ENCODE data around the gene TTC22.

The TTC22 gene

DNA sequence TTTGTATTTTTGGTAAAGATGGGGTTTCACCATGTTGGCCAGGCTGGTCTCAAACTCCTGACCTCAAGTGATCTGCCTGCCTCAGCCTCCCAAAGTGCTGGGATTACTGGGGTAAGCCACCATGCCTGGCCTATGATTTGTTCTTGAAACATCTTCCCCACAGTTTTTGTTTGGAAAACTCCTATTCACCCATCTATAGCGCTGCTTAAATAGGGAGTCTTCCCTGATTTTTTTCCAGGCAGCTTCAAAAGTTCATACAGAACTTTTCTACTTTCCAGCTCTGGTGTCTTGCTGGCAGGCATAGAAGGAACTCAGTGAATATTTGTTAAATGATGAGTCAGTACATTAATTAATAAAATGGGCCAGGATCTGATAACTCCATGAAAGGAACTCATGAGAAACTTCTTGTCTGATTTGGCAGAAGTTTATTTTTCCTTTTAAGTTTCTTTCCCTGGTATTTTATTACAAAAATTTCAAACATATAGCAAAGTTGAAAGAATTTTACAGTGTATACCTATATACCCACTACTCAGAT is 33.0 kb upstream of the TTC22 start:
- DNase-seq (ENCODE audit: low spot score), result no peak

DNA sequence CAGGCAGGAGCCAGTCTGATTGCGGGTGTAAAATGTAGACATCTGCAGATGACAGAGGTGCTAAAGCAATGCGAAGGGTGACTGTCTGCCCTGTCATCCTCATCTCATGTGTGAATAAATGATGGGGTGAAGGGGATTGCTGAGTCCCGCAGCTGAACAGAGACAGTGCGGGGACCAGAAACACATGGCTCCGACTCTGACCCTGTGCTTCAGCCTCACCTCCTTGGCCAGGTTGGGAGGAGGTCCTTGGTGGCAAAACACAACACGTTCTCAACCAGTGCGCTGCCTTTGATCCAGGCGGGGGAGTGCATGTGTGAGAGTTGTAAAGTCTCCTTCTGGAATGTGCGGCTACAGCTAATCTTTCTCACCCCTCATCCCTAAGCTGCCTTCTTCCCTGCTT is 32.0 kb upstream of the TTC22 start:
- DNase-seq (ENCODE audit: low spot score), result no peak

DNA sequence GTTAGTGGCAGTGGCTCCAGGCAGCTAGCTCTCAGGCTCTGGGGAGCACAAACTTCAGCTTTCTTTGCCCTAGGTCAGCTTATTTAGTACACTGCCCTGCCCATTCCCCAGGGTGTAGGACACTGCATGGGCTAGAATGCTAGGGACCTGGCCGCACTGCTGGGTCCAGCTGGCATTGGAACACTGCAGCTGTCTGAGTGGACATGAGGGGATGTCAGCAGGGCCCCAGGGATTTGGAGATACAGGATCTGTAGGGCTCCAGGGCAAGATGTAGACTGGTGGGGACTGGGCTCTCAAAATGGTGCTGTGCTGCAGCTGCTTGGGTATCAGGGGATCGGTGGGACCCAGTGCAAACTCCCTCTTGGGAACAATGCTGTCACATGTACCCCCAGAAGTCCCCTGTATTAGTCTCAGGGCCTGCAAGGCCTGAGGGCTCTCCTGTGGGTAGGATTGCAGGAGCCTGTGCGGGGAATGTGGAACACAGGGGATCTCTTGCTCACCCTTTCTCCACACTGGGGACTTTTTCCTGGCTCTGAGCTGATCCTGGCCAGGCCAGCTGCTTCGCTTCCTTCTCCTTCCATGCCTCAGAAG is 25.2 kb upstream of the TTC22 start:
- no peak for DNase-seq (ENCODE audit: low spot score)

DNA sequence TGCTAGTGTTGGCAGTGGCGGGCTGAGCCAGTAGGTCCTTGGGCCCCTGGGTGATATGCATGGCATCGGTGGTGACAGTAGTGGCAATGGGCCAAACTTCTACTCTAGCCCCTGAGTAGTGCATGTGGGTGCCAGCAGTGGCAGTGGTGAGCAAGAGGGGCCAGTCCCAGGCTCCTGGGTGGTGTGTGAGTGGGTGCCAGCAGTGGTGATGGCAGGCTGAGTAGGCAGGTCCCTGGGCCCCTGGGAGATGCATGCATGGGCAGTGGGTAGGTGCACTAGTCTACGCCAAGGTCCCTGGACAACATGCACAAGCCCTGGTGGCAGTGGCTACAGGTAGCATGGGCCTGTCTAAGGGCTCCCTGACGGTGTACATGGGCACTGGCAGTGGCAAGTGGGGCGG is 24.6 kb upstream of the TTC22 start:
- DNase-seq (ENCODE audit: low spot score), result no peak

DNA sequence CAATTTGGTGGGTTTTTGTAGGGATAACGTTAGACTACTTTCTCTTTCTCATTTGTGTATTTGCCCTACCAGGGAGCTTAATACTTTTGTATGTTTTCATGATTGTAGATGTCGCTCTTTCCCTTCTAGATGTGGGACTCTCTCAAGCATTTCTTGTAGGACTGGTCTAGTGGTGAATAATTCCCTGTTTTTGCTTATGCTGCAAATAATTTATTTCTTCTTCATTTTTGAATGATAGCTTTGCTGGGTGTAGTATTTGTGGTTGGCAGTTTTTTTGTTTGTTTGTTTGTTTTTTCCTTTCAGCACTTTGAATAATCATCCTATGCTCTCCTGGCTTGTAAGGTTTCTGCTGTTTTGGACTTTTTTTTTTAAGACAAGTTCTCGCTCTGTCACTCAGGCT is 22.5 kb upstream of the TTC22 start:
- DNase-seq (ENCODE audit: low spot score), result no peak

DNA sequence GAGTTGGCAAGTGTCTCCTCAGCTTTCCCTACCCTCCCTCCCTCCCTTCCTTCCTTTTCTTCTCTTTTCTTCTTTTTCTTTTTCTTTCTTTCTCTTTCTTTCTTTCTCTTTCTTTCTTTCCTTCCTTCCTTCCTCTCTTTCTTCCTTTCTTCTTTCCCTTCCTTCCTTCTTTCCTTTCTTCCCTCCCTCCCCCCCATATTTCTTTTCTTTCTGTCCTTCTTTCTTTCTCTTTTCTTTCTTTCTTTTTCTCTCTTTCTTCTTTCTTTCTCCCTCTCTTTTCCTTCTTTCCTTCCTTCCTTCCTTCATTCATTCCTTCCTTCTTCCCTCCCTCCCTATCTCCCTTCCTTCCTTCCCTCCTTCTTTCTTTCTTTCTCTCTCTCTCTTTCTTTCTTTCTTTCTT is 18.6 kb upstream of the TTC22 start:
- no peak for DNase-seq (ENCODE audit: low spot score)

DNA sequence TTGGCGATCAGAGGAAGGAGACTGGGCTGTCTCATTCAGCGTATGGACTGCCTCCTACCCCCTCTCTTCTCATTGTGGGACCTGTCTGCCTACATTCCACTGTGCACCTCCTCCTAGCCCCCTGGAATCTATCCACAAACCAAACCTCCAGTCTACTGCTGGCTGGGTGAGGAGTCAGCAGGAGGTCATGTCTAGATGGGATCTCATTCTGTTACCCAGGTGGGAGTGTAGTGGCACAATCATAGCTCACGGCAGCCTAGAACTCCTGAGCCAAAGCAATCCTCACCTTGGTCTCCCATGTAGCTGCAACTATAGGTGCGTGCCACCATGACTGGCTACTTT is 18.0 kb upstream of the TTC22 start:
- no peak for DNase-seq (ENCODE audit: low spot score)

DNA sequence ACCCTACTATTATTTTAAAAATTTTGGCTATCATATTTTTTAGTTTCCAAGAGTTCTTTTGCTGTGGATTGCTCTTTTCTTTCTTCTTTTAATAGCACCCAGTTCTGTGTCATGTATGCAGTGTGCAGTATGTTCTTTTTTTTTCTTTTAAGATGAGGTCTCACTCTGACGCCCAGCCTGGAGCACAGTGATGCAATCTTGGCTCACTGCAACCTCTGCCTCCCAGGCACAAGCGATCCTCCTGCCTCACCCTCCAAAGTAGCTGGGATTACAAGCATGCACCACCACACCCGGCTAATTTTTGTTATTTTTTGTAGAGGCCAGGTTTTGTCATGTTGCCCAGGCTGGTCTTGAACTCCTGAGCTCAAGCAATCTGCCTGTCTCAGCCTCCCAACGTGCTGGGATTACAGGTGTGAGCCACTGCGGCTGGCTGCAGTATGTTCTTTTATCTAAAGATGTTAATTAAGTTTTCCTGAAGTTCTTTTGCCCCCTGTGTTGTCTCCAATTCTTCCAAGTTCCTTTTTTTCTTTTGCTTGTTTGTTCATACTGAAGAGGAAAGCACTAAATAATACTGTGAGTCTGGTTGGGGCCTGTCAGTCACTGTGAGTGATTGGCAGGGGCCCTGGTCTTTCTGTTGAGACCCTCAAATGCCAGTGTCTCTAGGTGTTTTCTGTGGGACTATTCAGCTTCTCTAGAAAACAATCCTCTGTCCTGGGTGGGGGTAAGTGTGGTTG is 17.5 kb upstream of the TTC22 start:
- no peak for DNase-seq (ENCODE audit: low spot score)

DNA sequence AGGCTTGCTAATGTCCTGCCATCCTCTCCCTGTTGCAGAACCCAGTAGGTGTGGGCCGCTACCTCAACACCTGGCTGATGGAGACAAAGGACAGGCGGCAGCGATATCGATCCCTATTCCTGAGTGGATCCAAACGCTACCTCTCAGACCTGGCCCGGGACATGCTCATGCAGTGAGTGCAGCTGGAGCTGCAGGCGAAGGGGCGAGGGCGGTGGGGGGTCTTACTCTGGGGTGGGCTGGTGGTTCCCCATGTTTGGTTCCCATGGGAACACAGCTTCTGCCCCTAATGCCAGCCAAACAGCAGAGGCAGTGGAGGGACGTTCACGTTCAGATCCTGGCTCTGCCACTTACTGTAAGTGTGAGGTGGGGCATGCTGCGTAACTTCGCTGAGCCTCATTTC is 15.8 kb upstream of the TTC22 start:
- DNase-seq (ENCODE audit: low spot score), result no peak

DNA sequence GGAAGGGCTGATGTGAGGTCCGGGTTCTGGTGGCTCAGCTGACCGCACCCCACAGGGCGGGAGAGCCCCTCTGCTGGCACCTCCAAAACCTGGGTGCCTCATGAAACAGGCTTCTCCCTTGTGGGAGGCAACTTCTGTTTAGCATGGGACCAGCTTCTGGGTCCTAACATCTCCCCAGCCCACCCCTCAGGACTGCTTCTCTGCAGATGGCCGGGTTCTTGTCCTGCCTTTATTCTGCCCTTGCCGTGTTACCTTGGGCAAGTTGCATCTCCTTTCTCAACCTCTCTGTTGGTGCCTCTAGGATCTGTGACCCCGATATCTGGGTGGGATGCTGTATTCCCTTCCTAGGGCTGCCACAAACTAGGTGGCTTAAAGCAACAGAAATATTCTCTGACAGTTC is 15.0 kb upstream of the TTC22 start:
- no peak for DNase-seq (ENCODE audit: low spot score)

DNA sequence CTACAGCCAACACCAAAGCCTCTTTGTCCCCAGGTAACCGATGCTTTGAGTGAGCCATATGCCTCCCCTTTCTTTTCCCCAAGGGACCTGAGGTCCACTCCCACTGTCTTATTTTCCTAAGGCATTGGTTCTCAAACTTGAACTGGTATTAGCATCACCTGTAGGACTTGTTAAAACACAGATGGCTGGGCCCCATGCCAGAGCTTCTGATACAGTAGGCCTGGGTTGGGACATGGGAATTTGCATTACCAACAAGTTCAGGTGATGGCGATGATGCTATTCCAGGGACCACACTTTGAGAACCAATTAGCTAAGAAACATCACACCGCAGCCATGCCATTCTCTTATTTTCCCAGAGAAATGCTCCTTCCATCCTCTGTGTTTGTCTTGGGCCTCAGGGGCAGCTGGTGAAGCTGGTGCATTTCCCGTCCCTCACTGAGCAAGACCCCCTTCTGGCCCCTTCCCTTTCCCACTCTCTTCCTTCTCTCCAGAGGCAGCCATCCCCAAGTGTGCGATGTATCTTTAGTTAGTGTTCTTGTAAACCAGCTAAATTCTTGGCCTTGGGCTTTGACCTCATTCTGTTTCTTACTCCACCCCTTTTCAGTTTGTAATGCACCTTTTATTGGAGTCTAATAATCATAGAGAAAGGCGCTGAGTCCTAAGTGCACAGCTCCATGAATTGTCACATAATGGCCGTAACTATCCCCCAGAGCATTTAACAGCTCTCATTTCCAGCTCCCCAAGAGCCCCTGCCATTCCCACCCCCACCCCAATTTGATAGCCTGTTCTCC is 14.2 kb upstream of the TTC22 start:
- no peak for DNase-seq (ENCODE audit: low spot score)

DNA sequence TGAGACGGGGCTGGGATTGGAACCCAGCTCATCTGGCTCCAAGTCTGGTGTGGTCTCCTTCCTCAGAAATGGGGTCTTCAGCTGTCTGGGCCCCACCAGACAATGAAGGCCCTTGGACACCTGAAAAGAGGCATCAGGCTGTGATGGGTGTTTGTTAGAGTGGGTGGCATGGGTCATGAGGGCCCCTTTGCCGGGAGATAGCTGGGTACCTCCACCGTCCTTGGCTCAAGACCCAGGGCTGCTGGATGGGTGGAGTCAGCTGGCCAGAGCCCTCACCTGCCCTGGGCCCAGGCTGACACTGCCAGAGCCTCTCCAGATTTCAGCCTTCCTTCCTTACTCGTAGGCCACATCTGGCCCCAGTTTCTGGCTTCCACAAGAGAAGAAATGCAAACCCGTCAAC is 13.4 kb upstream of the TTC22 start:
- DNase-seq (ENCODE audit: low spot score), result no peak

DNA sequence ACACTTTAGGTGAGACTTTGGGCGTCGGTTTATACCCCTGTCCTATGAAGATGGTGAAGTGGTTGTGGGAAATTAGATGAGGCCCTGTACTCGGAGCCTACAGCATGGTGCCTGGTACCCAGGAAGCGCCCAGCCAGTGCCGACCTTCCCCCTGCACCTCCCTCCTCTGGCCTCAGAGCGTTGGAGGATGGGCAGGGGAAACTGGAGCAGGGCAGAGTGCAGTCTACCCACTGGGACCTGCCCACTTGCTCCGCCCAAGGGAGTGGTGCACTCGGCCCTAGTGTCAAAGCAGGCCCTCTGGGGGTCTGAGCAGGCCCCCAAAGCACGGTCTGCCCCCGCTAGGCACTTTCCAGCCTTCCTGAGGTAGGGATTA is 13.0 kb upstream of the TTC22 start:
- DNase-seq (ENCODE audit: low spot score), result no peak

DNA sequence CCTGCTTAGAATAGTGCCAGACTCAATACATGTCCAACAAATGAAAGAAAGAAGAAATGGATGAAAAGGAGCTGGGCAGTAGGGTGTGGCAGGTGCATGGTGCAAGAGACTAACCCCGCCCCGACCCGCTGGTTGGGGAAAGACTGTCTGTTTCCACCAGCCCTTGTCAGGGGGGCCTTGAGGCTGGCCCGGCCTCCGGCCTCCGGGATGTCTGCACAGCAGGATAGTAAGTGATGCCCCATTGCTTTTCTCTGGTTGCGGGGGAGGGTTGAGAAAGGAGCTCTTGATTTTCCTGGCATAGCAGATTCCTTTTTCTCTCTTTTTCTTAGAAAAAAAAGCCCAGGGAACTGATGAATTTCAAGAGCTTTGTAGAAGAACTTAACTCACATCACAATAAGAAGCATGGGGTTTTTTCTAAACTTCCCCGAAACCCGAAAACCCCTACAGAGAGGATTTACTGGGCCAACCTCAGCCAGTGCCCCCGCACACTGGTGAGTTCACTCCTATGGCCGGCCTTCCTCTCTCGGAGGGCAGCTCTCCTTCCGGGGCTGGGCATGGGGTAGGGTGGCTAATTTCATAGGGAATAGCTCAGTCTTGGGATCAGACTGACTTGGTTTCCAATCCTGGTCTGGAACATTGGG is 12.5 kb upstream of the TTC22 start:
- no peak for DNase-seq (ENCODE audit: low spot score)

DNA sequence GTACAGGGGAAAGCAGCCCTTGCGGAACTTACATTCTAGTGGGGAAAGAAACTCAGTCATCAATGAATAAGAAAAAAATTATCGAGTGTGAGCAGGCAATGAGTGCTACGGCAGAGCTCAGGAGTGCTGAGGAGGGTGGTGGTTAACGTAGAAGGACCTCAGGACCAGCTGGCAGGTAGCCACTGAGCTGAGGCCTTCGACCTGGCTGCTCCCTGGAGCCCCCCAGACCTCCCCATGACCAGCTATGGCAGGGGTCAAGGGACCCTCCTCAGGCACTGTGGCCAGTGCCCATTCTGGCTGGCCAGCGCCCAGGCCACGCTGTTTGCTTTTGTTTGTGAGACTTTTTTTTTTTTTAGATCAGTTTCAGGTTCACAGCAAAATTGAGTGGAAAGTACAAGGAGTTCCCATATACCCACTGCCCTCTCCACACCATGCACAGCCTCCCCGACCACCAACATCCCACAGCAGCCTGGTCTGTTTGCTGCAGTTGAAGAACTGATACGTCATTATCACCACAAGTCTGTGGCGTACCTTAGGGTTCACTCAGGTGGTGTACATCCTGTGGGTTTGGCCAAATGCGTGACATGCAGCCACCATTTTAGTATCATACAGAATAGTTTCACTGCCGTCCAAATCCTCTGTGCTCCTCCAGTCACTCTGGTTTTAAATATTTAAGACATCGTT is 11.8 kb upstream of the TTC22 start:
- no peak for DNase-seq (ENCODE audit: low spot score)

DNA sequence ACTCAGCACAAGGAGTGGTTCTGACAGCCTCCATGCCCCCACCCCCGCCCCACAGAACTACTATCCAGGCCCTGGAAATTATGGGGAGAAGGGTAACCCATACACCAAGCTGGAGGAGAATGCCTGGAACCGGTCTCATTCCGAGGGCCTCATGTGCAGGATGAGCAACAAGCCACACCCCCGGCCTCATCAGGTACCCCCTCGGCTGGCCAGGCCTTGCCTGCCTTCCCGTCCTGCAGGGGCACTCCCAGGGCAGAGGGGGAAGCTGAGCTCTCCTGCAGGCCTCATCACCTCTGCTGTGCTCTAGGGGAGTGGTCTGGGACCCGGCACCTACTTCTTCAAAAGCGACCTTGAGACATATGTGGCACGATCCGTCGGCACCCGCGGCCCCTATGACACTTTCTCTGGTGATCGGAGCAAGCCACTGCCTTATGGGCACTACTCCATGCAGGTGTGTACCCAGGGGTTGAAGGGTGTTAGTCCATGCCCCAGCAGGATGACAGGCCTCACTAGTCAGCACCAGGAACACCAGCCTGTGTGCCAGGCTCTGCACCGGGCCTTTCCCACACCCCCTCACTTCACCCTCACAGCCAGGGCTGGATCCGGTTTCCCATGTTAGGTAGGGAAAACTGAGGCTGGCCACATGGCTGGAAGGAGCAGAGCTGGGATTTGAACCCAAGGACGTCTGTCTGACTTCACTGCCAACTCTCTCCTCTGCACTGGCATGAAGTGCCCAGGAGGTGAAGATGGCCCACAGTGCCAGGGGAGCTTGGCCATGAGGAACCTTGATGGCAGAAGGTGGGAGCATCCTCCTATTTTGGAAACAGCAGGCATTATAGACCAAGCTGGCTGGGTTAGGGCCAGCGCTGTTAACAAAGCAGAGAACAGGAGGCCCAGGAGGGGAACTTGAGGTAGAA is 10.9 kb upstream of the TTC22 start:
- no peak for DNase-seq (ENCODE audit: low spot score)

DNA sequence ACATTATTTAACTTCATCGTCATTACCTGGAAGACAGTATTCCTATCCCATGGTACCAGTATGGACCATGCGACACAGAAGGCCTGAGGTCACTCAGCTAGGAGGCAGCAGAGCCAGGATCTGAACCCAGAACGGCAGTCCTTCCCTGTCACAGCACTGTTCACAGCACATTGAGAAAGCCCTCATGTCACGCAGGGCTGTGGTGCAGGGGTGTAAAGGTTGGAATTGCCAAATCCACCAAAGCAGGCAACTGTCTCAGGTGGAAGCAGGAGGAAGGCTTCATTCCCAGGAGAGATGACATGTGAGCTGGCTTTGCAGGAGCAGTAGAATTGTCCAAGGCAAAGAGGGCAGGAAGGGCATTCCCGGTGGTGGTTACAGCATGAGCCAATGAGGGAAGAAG is 9.9 kb upstream of the TTC22 start:
- no peak for DNase-seq (ENCODE audit: low spot score)

DNA sequence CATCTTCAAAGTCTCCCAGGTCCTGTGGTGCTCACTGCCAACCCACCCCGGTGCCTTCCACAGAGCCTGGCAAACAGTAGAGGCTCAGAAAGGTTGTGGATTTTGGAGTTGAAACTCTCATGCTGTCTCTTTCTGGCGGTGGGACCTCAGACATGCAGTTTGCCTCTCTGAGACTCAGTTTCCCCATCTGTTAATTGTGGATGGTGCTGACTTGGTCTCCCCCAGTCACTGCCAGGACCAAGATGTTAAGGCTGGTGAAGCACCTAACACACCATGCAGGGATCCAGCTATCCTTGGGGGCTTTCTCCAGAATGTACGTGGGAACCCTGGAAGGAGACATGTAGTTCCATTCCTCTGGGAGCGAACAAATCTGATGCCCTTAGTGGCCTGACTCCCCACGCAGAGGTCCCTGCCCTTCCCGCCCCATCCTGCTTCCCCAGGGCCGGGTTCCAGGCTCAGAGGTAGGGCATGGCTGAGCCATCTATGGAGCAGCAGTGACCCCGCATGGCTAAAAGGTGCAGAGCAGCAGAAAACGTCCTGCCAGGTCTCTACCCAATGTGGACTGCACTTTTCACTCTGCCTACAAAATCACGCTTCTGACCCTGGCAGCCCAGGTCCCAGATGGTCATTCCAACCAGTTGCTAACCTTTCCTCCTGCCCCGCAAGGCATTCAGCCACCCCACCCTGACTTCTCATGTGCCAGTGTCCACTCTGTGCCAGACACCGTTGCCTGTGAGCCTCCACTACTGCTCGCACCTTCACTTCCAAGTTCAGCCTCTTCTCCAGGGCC is 9.2 kb upstream of the TTC22 start:
- peak; percentile 65 for DNase-seq (ENCODE audit: low spot score)

DNA sequence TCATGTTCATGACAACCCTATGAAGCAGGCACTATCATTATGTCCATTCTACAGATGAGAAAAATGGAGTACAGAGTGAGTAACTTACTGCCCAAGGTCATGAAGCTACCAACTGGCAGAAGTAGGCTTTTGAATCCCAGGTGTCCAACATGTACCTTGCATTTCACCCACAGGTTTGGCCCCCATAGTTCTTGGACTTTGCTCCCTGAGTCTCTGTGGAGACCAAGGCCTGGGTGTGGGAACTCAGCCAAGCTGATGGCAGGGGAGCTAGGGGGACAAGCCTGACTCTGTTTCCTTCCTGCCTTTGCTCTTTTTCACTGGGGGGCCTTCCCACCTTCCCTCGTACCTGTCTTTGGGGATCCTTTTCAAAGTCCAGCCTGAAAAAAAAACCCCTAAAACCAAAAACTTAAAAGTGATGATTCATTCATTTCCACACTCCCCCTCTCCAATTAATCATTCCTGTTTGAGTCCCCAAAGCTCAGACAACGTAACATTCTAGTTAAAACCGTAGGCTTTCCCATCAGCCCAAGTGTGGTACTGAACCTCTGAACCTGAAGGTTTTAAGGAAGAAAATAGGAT is 8.5 kb upstream of the TTC22 start:
- no peak for DNase-seq (ENCODE audit: low spot score)

Data from CD4-positive, alpha-beta T cell treated with Interleukin-15 for 4 hours (primary cell).